Esophagus muscularis mucosa (tissue), 4 donors: ENCODE measurements around the gene PIP4P1. TPM values are rescaled to one million over a fixed set of nuclear protein-coding genes. Genes with fewer than 3 reads are reported as not detected.

ENCODE experiments used
- DNase-seq: peaks from one replicate; pipeline ENCODE4 v3.0.0-alpha.2; 2017; ENCODE audit errors: extremely low spot score
- H3K27ac ChIP-seq, 4 donors: fragments of 200-600 bp; sonication (generic); replicated peaks in 1 of 4; 1 replicate in 3 of 4; 2 replicates in 1 of 4; pipeline ENCODE4 v1.5.1; 2016 to 2019; ENCODE audit warnings: mild to moderate bottlenecking in 1 of 4
- H3K27me3 ChIP-seq, 4 donors: fragments of 200-600 bp; sonication (generic); one replicate each; pipeline versions ENCODE4 v1.5.1 to v1.6.0; 2016 to 2019
- H3K36me3 ChIP-seq, 4 donors: fragments of 200-600 bp; sonication (generic); one replicate each; pipeline ENCODE4 v1.5.1; 2016 to 2019
- H3K4me1 ChIP-seq, 4 donors: fragments of 200-600 bp; sonication (generic); one replicate each; pipeline ENCODE4 v1.5.1; 2016 to 2019
- H3K4me3 ChIP-seq, 4 donors: fragments of 200-600 bp; sonication (generic); 1 replicate in 2 of 4; 2 replicates in 2 of 4; pipeline ENCODE4 v1.5.1; 2016 to 2019; ENCODE audit warnings: mild to moderate bottlenecking in 4 of 4, moderate library complexity in 1 of 4
- H3K9me3 ChIP-seq, 4 donors: fragments of 200-600 bp; sonication (generic); 1 replicate in 3 of 4; 2 replicates in 1 of 4; pipeline ENCODE4 v1.5.1; 2016 to 2019
- EP300 ChIP-seq: sonication (generic); formaldehyde crosslinking; IDR thresholded peaks from one replicate; pipeline ENCODE4 v1.6.1; 2017; ENCODE audit warnings: antibody characterized with exemption
- POLR2A ChIP-seq: fragments of 450-650 bp; IDR thresholded peaks from one replicate; pipeline ENCODE4 v1.6.1; 2017; ENCODE audit warnings: antibody characterized with exemption, moderate library complexity, mild to moderate bottlenecking, low read depth
- POLR2AphosphoS5 ChIP-seq, 2 donors: sonication (generic); formaldehyde crosslinking; IDR thresholded peaks; one replicate each; pipeline ENCODE4 v1.6.1; 2017; ENCODE audit warnings: antibody characterized with exemption in 2 of 2
- WGBS: methylation state at CpG from one replicate; pipeline ENCODE4 v1.1.5; 2018; 5-methylcytosine and 5-hydroxymethylcytosine counted together
- intact Hi-C: fragments of 100-400 bp; cut with DNase I; formaldehyde crosslinking; loops from one replicate; pipeline ENCODE4 v1.15.1; 2023
- total RNA-seq, 4 donors: library from RNA; depleted of rRNA; stranded (reverse); fragments of >200 nt; gene quantifications; one replicate each; pipeline versions ENCODE4 v1.1.0 to v1.2.1, GENCODE V29; 2016
- TF ChIP-seq, protein P1 (sequence below), 3 experiments: fragments of 200-600 bp in 2 of 3; fragments of 450-650 bp in 1 of 3; sonication (generic) in 2 of 3; IDR thresholded peaks; one replicate each; pipeline ENCODE4 v1.5.1; 2017 to 2019; ENCODE audit warnings: antibody characterized with exemption in 3 of 3, mild to moderate bottlenecking in 2 of 3, moderate library complexity in 1 of 3

PIP4P1 gene
- total RNA-seq, 4 donors from 2014 or later = 18.7 to 27.9 (median 24.5) TPM

DNA sequence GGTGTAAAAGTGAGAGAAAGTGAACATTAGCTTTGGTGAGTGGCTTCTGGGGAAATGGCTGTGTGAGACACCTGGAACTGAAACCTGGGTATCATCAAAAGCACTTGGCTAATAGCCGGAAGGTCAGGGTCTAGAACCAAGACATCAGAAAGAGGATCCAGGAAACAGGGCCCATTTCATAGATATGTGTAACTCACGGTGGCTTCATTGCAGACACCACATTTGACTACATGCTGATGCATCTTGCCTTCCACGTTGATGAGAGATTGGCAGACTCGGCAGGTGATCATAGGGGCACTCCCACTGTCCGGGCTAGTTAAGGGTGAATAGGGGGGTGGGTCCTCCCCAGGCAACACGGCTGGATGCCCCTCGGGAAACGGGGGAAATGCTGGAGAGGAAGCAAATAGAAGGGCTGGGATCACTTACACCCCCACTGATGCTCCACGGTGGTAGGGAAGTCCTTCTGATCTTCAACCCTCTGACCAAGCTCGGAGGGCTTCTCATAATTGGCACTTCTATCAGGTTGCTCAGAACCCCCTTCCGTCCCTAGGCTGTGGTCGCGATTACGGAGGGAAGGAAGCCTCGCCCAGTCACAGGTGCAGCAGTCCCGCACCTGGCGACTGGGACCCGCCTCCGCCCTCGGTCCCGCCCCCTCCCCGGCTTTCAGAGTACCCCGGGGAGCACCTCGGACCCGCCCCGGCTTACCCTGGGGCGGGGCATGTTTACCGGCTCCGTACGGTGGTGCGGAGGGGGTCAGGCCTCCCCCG, 593 bp downstream of the PIP4P1 start:
- Histone ChIP-seq H3K36me3 (peaks cover 25 to 41% (median 35%) of the 10 kb centered on the region in 4 donors), H3K27me3 (no peaks in the 10 kb centered on the region), H3K27ac (peak overlapping the region; percentile 95 to 97 (median 96)), H3K4me3 (peak overlapping the region; percentile 74 to 99 (median 94)), H3K9me3 (no peaks in the 10 kb centered on the region), H3K4me1 (peaks cover 30 to 46% (median 39%) of the 10 kb centered on the region in 4 donors)
- WGBS = 22% methylated on average over 10 of the region's 32 CpGs
- no peak for DNase-seq
- intact Hi-C loops = loop anchor here (2.0 to 10.0 kb wide), 4 partner anchors 133 to 644 kb away; partner anchors contain the start of genes METTL17 and TMEM253
- TF ChIP-seq POLR2A (no peak), EP300 (no peak), POLR2AphosphoS5 (IDR thresholded peaks at IDR 0.05) (no peak)
- TF ChIP-seq, protein P1, sequence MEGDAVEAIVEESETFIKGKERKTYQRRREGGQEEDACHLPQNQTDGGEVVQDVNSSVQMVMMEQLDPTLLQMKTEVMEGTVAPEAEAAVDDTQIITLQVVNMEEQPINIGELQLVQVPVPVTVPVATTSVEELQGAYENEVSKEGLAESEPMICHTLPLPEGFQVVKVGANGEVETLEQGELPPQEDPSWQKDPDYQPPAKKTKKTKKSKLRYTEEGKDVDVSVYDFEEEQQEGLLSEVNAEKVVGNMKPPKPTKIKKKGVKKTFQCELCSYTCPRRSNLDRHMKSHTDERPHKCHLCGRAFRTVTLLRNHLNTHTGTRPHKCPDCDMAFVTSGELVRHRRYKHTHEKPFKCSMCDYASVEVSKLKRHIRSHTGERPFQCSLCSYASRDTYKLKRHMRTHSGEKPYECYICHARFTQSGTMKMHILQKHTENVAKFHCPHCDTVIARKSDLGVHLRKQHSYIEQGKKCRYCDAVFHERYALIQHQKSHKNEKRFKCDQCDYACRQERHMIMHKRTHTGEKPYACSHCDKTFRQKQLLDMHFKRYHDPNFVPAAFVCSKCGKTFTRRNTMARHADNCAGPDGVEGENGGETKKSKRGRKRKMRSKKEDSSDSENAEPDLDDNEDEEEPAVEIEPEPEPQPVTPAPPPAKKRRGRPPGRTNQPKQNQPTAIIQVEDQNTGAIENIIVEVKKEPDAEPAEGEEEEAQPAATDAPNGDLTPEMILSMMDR (IDR thresholded peaks at IDR 0.05) = no peak

DNA sequence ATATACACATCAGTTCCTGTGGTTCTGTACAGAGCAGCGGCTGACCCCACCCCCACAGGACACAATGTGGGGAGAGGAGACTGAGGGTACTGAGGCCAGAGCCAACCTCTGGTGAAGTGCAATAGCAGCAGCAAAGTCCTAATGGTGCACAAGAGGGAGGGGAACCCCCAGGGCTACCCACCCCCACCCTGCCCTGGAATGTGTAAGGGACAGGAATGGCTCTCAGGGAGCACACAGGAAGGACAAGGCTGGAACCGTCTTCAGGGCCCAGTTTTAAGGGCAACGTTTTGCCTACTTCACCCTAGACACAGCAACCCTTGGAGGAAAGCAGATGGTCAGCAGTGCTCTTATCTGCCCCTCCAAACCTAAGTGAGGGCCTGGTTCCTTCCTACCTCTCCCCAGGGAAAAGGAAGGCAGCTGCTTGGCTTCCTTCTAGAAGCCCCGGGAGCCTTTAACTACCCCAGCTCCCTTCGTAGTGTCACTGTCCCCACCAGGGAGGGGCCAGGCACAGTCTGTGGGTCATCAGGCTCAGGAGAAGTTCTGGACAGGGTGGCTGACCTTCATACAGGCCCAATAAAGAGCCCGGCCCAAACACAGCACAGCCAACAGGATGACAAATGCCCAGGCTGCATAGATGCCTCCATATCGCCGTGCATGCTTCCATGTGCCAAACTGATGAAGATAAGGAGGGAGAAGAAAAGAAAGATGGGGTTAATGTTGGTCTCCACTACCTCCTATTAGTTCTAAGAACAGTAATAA, 3.0 kb downstream of the PIP4P1 start:
- WGBS = 63% methylated on average over 7 of the region's 8 CpGs
- H3K4me1 ChIP-seq = peaks cover 42 to 59% (median 52%) of the 10 kb centered on the region in 4 donors
- peak overlapping the region in 3 of 4 donors; percentile 11 to 97 (median 46) for H3K27ac ChIP-seq
- DNase-seq = no peak
- no peak for TF ChIP-seq EP300
- no peak for TF ChIP-seq POLR2A
- no peak for TF ChIP-seq POLR2AphosphoS5 (IDR thresholded peaks at IDR 0.05)
- TF ChIP-seq, protein P1 (IDR thresholded peaks at IDR 0.05) = no peak
- H3K27me3 ChIP-seq = no peaks in the 10 kb centered on the region
- intact Hi-C loops = loop anchor here (5.0 kb wide), 1 partner anchor 116 kb away; the partner anchor contains the start of gene PARP2
- no peak overlapping the region for H3K4me3 ChIP-seq
- H3K36me3 ChIP-seq = peaks cover 25 to 41% (median 35%) of the 10 kb centered on the region in 4 donors
- H3K9me3 ChIP-seq = no peaks in the 10 kb centered on the region

GRCh38 chr14:20456971-20457370, 4.3 kb downstream of the PIP4P1 start:
- no peak for DNase-seq
- TF ChIP-seq, protein P1 (IDR thresholded peaks at IDR 0.05) = no peak
- TF ChIP-seq POLR2A = no peak
- TF ChIP-seq EP300 = no peak
- TF ChIP-seq POLR2AphosphoS5 (IDR thresholded peaks at IDR 0.05) = no peak
- peaks cover 43 to 66% (median 58%) of the 10 kb centered on the region in 4 donors for H3K4me1 ChIP-seq
- no peak overlapping the region for H3K4me3 ChIP-seq
- H3K9me3 ChIP-seq = no peaks in the 10 kb centered on the region
- WGBS = 76% methylated on average over 13 of the region's 13 CpGs
- intact Hi-C loops = loop anchor here (5.0 kb wide), 1 partner anchor 115 kb away; the partner anchor contains the start of gene PARP2
- H3K27me3 ChIP-seq = no peaks in the 10 kb centered on the region
- peak overlapping the region in 2 of 4 donors; percentile 94 to 97 for H3K27ac ChIP-seq
- H3K36me3 ChIP-seq = peaks cover 25 to 50% (median 41%) of the 10 kb centered on the region in 4 donors

DNA sequence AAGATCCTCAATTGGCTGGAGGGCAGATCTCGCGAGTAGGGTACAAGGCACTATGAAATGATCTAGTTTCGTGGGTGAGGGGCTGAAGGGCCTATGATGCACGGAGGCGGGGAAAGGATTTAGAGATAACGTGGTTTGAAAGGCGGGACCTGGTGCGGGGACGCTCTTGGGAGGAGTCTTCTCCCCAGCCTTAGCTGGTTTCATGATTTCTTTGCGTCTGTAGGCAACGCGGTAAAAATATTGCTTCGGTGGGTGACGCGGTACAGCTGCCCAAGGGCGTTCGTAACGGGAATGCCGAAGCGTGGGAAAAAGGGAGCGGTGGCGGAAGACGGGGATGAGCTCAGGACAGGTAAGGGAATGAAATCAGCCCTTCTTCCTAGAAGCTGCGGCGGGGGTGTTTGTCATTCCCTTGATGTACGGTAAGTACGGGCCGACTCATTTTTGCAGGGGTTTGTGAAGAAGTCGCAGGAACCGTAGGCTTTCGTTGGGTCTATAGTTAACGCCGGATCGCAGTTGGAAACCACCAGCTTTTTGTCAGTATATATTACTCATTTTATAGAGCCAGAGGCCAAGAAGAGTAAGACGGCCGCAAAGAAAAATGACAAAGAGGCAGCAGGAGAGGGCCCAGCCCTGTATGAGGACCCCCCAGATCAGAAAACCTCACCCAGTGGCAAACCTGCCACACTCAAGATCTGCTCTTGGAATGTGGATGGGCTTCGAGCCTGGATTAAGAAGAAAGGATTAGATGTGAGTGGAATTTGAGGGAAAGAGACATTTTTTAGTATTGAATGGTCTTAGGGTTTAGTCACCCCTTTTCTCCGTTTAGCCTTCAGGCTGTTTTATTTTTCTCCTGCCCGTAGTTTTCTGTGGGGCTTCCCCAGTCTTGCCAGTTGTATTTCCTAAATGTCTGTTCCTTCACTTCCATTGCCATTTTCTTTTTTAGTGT, 5.6 kb downstream of the PIP4P1 start:
- Histone ChIP-seq H3K27ac (peak overlapping the region; percentile 88 to 97 (median 94)), H3K4me3 (peak overlapping the region; percentile 82 to 87 (median 84)), H3K9me3 (no peaks in the 10 kb centered on the region), H3K27me3 (no peaks in the 10 kb centered on the region), H3K36me3 (peaks cover 30 to 63% (median 53%) of the 10 kb centered on the region in 4 donors), H3K4me1 (peaks cover 41 to 63% (median 55%) of the 10 kb centered on the region in 4 donors)
- TF ChIP-seq POLR2A = no peak
- TF ChIP-seq, protein P1 (IDR thresholded peaks at IDR 0.05) = no peak
- TF ChIP-seq EP300 = no peak
- no peak for TF ChIP-seq POLR2AphosphoS5 (IDR thresholded peaks at IDR 0.05)
- WGBS = 2% methylated on average over 37 of the region's 39 CpGs
- no peak for DNase-seq
- intact Hi-C loops = loop anchor here (5.0 kb wide), 1 partner anchor 113 kb away; the partner anchor contains the start of gene PARP2
